Measurements from ENCODE around the gene MRM3.
"Not testable (repeated sequence)": the region's sequence is repeated elsewhere in the genome, so short reads cannot be mapped to it uniquely, and the experiment has no call there.

Gene MRM3

GRCh38 chr17:746181-746580, 36.0 kb upstream of the MRM3 start:
- Histone ChIP-seq H3K4me3 (ENCODE audit: low read length) (no peak overlapping the region), H3K27me3 (replicated peaks; ENCODE audit: control insufficient read depth, insufficient read depth, low read length) (no peaks in the 10 kb centered on the region), H3K36me3 (ENCODE audit: control insufficient read depth, insufficient read depth, low read length, severe bottlenecking) (peaks cover 64% of the 10 kb centered on the region), H3K9ac (ENCODE audit: low read length) (no peak overlapping the region), H3K4me1 (ENCODE audit: control insufficient read depth, insufficient read depth, low read length) (peaks cover 8% of the 10 kb centered on the region), H3K9me3 (ENCODE audit: control insufficient read depth, low read length) (no peaks in the 10 kb centered on the region)
- no peak for DNase-seq (ENCODE audit: low read depth)

- Histone ChIP-seq H3K27me3 (replicated peaks; ENCODE audit: control insufficient read depth, insufficient read depth, low read length) (no peaks in the 10 kb centered on the region), H3K9ac (ENCODE audit: low read length) (no peak overlapping the region), H3K36me3 (ENCODE audit: control insufficient read depth, insufficient read depth, low read length, severe bottlenecking) (peaks cover 56% of the 10 kb centered on the region), H3K4me1 (ENCODE audit: control insufficient read depth, insufficient read depth, low read length) (peaks cover 12% of the 10 kb centered on the region), H3K4me3 (ENCODE audit: low read length) (no peak overlapping the region), H3K9me3 (ENCODE audit: control insufficient read depth, low read length) (no peaks in the 10 kb centered on the region)
- DNase-seq (ENCODE audit: low read depth) = no peak
These were observed 35.1 kb upstream of the MRM3 start for GRCh38 chr17:746783-747629.

- Histone ChIP-seq H3K36me3 (ENCODE audit: control insufficient read depth, insufficient read depth, low read length, severe bottlenecking) (peaks cover 46% of the 10 kb centered on the region), H3K4me1 (ENCODE audit: control insufficient read depth, insufficient read depth, low read length) (peaks cover 17% of the 10 kb centered on the region)
- not testable (repeated sequence) for H3K4me3 ChIP-seq (ENCODE audit: low read length); H3K27me3 ChIP-seq (replicated peaks; ENCODE audit: control insufficient read depth, insufficient read depth, low read length); DNase-seq (ENCODE audit: low read depth); H3K9me3 ChIP-seq (ENCODE audit: control insufficient read depth, low read length); H3K9ac ChIP-seq (ENCODE audit: low read length)
These were observed 33.5 kb upstream of the MRM3 start for GRCh38 chr17:748604-749003.

GRCh38 chr17:749359-749758, 32.8 kb upstream of the MRM3 start:
- not testable (repeated sequence) for H3K4me3 ChIP-seq (ENCODE audit: low read length); H3K27me3 ChIP-seq (replicated peaks; ENCODE audit: control insufficient read depth, insufficient read depth, low read length); H3K9ac ChIP-seq (ENCODE audit: low read length); DNase-seq (ENCODE audit: low read depth); H3K9me3 ChIP-seq (ENCODE audit: control insufficient read depth, low read length)
- Histone ChIP-seq H3K36me3 (ENCODE audit: control insufficient read depth, insufficient read depth, low read length, severe bottlenecking) (peaks cover 38% of the 10 kb centered on the region), H3K4me1 (ENCODE audit: control insufficient read depth, insufficient read depth, low read length) (peaks cover 17% of the 10 kb centered on the region)

- no peaks in the 10 kb centered on the region for H3K27me3 ChIP-seq (replicated peaks; ENCODE audit: control insufficient read depth, insufficient read depth, low read length)
- H3K4me1 ChIP-seq (ENCODE audit: control insufficient read depth, insufficient read depth, low read length) = peaks cover 17% of the 10 kb centered on the region
- H3K9me3 ChIP-seq (ENCODE audit: control insufficient read depth, low read length) = no peaks in the 10 kb centered on the region
- peaks cover 27% of the 10 kb centered on the region for H3K36me3 ChIP-seq (ENCODE audit: control insufficient read depth, insufficient read depth, low read length, severe bottlenecking)
- peak overlapping the region; percentile 85 for H3K9ac ChIP-seq (ENCODE audit: low read length)
- no peak for DNase-seq (ENCODE audit: low read depth)
- peak overlapping the region; percentile 91 for H3K4me3 ChIP-seq (ENCODE audit: low read length)
These were observed 31.6 kb upstream of the MRM3 start for GRCh38 chr17:750431-751037.

GRCh38 chr17:751269-752001, 30.7 kb upstream of the MRM3 start:
- peaks cover 18% of the 10 kb centered on the region for H3K36me3 ChIP-seq (ENCODE audit: control insufficient read depth, insufficient read depth, low read length, severe bottlenecking)
- DNase-seq (ENCODE audit: low read depth) = peak; percentile 73
- no peaks in the 10 kb centered on the region for H3K27me3 ChIP-seq (replicated peaks; ENCODE audit: control insufficient read depth, insufficient read depth, low read length)
- peak overlapping the region; percentile 91 for H3K4me3 ChIP-seq (ENCODE audit: low read length)
- peaks cover 17% of the 10 kb centered on the region for H3K4me1 ChIP-seq (ENCODE audit: control insufficient read depth, insufficient read depth, low read length)
- no peaks in the 10 kb centered on the region for H3K9me3 ChIP-seq (ENCODE audit: control insufficient read depth, low read length)
- peak overlapping the region; percentile 85 for H3K9ac ChIP-seq (ENCODE audit: low read length)

GRCh38 chr17:752002-752619, 30.0 kb upstream of the MRM3 start, which contains the start of gene GEMIN4:
GEMIN4 (minus strand) TSS chr17:752264; CDS start chr17:752142, 122 bp downstream.
- Histone ChIP-seq H3K4me3 (ENCODE audit: low read length) (peak within 1 kb of the TSS; percentile 91), H3K4me1 (ENCODE audit: control insufficient read depth, insufficient read depth, low read length) (peaks cover 17% of the 10 kb centered on the region), H3K36me3 (ENCODE audit: control insufficient read depth, insufficient read depth, low read length, severe bottlenecking) (peaks cover 16% of the 10 kb centered on the region), H3K9me3 (ENCODE audit: control insufficient read depth, low read length) (no peaks in the 10 kb centered on the region), H3K9ac (ENCODE audit: low read length) (peak within 1 kb of the TSS; percentile 85), H3K27me3 (replicated peaks; ENCODE audit: control insufficient read depth, insufficient read depth, low read length) (no peaks in the 10 kb centered on the region)
- DNase-seq (ENCODE audit: low read depth) = peak; percentile 96

GRCh38 chr17:752620-753219, 29.4 kb upstream of the MRM3 start:
- Histone ChIP-seq H3K9me3 (ENCODE audit: control insufficient read depth, low read length) (no peaks in the 10 kb centered on the region), H3K27me3 (replicated peaks; ENCODE audit: control insufficient read depth, insufficient read depth, low read length) (no peaks in the 10 kb centered on the region)
- no peak for DNase-seq (ENCODE audit: low read depth)

GRCh38 chr17:753418-753817, 28.7 kb upstream of the MRM3 start:
- H3K9me3 ChIP-seq (ENCODE audit: control insufficient read depth, low read length) = no peaks in the 10 kb centered on the region
- no peak for DNase-seq (ENCODE audit: low read depth)
- H3K4me3 ChIP-seq (ENCODE audit: low read length) = no peak overlapping the region
- H3K4me1 ChIP-seq (ENCODE audit: control insufficient read depth, insufficient read depth, low read length) = peaks cover 17% of the 10 kb centered on the region
- H3K9ac ChIP-seq (ENCODE audit: low read length) = no peak overlapping the region
- peaks cover 8% of the 10 kb centered on the region for H3K36me3 ChIP-seq (ENCODE audit: control insufficient read depth, insufficient read depth, low read length, severe bottlenecking)
- H3K27me3 ChIP-seq (replicated peaks; ENCODE audit: control insufficient read depth, insufficient read depth, low read length) = no peaks in the 10 kb centered on the region

More at GRCh38 chr17:752620-753219, 29.4 kb upstream of the MRM3 start:
- Histone ChIP-seq H3K4me1 (ENCODE audit: control insufficient read depth, insufficient read depth, low read length) (peaks cover 17% of the 10 kb centered on the region), H3K9ac (ENCODE audit: low read length) (peak overlapping the region; percentile 85), H3K36me3 (ENCODE audit: control insufficient read depth, insufficient read depth, low read length, severe bottlenecking) (peaks cover 12% of the 10 kb centered on the region), H3K4me3 (ENCODE audit: low read length) (peak overlapping the region; percentile 91)

- not testable (repeated sequence) for H3K9ac ChIP-seq (ENCODE audit: low read length); DNase-seq (ENCODE audit: low read depth); H3K4me3 ChIP-seq (ENCODE audit: low read length); H3K27me3 ChIP-seq (replicated peaks; ENCODE audit: control insufficient read depth, insufficient read depth, low read length); H3K9me3 ChIP-seq (ENCODE audit: control insufficient read depth, low read length)
- Histone ChIP-seq H3K36me3 (ENCODE audit: control insufficient read depth, insufficient read depth, low read length, severe bottlenecking) (peaks cover 19% of the 10 kb centered on the region), H3K4me1 (ENCODE audit: control insufficient read depth, insufficient read depth, low read length) (peaks cover 17% of the 10 kb centered on the region)
These were observed 26.7 kb upstream of the MRM3 start for GRCh38 chr17:755319-755961.
